GM18499 (cell line): Measurements from ENCODE around the gene PDLIM3.
"Not testable (repeated sequence)": the region's sequence is repeated elsewhere in the genome, so short reads cannot be mapped to it uniquely, and the experiment has no call there.

Experiments used
- ATAC-seq: cut with Tn5 transposase; IDR thresholded peaks from one replicate; pipeline ENCODE4 v1.9.1; 2021; ENCODE audit warnings: moderate number of reproducible peaks; ENCODE audit not compliant: insufficient read depth, unreplicated experiment

The PDLIM3 gene

GRCh38 chr4:185554365-185555126 is 19.2 kb upstream of the PDLIM3 start:
- ATAC-seq, result no peak

DNA sequence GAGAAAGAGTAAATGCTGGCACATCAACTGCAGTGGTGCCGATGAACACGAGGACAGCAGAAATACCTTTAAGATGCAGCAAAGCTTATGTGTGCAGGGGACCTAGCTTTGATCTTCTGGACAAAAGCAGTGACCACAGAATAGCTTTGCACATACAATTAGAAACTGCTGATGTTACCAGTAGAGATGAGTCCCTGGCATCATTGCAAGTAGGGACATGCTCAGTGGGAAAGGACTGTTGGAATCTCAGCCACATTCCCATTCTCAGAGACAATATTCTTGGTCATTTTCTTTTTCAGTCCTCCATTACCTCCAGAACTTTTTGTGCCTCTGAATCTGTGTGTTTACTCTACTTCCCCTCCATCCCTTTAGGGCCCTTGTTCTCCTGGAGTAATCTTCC is 16.9 kb upstream of the PDLIM3 start:
- ATAC-seq, result no peak

DNA sequence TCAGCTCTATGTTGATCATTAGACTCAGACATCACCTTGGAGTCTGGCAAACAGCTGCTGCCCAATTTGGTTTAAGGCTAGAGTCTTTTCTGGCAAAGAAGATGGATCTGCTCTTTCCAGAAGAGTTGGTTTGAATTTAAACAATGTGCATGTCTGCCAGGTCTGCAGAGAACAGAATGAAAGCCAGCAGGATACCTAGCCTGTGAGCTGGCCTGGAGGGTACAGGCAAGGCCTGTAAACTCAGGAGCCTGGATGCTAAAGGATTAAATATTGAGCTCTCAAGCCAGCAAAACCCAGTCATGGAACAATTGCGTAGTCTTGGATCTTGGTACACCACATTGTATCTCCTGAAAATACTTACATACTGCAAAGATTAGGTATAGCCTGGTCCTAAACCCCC is 15.6 kb upstream of the PDLIM3 start:
- ATAC-seq, result no peak

DNA sequence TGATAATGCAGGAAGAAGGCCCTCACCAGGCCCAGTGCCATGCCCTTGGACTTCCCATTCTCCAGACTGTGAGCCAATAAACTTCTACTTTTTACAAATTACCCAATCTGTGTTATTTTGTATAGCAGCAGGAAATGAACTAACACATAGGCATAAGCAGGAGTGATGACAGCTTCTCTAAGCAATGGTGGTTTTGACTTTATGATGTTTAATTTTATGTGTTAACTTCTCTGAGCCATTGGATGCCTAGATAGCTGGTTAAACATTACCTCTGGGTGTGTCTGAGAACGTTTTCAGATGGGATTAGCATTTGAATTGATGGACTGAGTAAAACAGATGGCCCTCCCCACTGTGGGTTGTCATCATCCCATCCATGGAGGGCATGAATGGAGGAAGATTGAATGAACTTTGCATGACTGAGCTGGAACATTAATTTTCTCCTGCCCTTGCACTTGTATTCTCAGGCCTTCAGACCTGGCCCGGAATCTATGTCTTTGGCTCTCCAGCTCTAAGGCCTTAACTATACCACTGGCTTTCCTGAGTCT is 13.9 kb upstream of the PDLIM3 start:
- no peak for ATAC-seq

DNA sequence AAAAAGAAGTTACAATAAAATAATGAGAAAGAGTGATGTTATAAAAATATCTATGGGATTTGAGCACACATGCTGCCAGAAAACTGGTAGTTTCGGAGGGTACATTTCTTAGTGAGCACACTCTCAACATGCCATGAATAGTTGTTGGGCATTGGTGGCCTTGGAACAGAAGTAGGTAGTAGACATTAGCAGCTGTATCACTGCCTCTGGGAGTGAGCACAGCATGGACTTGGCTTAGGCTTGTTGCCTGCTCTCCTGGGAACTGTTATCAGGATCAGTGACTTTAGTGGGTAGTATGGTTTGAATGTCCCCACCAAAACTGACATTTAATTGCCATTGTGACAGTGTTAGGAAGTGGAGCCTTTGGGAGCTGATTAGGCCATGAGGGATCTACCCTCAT is 13.3 kb upstream of the PDLIM3 start:
- ATAC-seq, result no peak

DNA sequence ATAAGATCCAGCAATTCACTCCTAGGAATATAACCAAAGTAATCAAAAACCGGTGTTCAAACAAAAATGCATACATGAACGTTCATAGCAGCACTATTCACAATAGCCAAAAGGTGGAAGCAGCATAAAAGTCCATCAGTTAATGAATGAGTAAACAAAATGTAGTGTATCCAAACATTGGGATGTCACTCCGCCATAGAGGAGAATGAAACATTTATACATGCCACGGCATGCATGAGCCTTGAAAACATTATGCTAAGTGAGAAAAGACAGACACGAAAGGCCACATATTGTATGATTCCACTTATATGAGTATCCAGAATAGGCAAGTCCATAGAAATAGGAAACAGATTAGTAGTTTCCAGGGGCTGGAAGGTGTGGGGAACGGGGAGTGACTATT is 11.0 kb upstream of the PDLIM3 start:
- ATAC-seq, result no peak

GRCh38 chr4:185542626-185543315 is 7.5 kb upstream of the PDLIM3 start:
- ATAC-seq, result no peak

- ATAC-seq, result no peak
These were observed 6.0 kb upstream of the PDLIM3 start for GRCh38 chr4:185541251-185541727.

DNA sequence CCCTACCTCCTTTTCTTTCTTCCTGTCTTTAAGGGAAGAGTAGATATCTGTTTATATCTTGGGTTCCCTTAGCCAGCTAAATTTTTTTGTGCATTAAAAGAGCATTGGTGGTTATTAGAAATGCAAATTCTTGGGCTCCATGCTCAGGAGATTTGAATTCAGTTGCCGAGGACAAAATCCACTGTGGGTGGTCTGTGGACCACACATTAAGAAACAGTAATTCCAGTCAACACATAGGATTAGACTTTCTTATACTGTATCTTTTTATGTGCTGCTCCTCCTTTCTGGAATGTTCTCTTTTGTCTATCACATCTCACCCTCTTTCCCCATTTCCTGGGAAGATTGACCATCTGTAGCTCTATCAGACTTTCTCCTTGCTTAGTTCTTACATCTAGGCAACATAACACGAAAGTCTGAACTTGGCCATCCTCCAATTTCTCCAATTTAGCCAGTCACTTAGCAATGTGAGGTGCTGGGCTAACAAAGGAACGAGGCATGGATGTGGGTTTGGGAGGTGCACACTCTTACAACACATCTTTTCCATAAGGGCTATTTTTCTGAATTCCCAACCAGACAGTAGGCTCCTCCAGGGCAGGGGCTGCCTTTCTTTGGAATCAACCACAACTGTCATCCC is 5.3 kb upstream of the PDLIM3 start:
- no peak for ATAC-seq

DNA sequence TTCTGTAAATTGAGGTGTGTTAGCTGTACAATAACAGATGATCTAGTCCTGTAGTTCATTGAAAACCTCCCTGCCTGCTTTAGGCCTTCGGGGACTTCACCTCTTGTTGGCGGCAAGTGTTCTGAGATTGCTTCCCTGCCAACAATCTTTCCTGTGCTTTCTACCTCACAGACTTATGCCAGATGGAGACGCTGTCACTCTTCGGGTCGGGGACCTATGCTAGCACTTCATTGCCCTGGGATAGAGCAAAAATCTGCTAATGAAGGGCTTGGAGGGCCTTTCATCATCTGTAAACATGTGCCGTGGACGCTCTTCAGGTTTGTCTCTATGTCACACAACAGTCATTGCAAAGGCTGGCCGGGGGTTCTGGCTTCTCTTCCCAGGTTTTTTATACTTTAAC is 4.7 kb upstream of the PDLIM3 start:
- no peak for ATAC-seq

DNA sequence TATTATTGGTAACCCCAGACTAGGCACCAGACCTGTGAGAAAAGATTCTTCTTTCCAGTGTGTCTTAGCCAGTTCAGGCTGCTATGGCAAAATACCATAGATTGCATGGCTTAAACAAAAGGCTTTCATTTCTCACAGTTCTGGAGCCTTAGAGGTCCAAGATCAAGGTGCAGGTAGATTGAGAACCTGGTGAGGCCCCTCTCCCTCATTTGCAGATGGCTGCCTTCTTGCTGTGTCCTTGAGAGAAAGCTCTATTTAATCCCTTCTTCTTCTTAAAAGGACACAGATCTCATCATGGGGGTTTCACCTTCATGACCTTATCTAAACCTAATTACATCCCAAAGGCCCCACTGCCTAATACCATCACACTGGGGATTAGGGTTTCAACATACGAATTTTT is 3.5 kb upstream of the PDLIM3 start:
- no peak for ATAC-seq

DNA sequence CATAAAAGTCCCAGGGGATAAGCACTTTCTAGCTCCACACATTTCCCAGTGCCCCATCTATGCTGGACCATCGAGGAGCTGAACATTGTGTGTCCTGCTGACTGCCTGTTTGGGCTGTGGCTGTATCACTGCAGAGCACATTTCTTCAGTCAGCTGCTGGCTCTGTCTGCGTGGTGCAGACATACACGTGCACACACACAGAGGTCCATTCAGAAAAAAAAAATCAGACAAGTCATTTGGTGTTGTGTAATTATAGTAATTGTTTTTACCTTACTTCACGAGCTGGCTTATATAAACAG is 1.1 kb upstream of the PDLIM3 start:
- ATAC-seq, result no peak

DNA sequence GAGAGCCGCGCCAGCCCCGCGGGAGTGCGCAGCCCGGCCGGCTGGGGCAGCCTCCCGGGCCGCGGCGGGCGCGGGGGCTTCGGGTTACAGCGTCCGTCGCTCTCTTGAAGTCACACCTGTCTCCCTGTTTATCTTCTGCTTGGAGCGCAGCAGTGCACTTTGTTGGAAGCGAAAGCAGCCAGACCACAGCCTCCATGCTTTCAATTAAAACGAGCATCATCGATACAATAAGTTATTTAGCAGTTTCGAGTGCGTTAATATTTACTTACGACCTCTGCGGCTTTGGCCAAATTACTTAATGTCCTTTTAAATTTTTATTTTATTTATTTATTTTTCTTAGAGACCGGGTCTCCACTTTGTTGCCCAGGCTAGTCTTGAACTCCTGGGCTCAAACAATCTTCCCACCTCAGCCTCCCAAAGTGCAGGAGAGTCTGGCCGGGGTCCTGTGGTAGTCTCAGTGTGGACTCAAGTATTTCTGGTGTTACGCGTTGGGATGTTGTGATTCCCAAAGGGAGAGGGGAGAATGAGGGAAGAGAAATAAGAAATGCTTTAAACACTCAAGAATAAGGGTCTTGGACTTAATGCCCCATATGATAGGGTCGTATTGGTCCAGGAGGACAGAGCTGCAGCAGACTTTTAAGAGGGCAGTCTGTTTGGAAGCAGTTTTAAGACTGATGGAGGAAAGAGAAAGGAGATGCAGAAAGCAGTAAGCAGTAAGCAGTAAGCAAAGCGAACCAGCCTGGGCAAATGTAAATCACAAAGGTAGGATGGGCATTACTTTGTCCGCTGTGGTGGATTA is 504 bp upstream of the PDLIM3 start:
- no peak for ATAC-seq

DNA sequence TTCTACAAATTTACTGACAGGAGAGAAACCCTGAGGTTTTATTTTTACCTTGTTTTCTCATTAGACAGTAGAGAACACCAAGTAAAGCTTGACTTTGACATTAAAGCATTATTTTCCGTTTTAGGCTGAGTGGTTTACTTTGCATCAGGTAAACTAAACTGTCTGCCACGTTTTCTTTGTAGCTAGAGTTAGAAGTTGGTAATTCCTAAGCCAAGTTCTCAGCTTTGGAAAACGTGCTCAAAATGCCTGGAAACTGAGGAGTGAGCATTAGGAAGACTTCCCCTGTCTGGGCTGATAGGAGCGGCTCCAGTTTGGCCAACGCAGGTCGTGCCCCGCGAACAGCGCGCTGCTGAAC is 819 bp downstream of the PDLIM3 start:
- ATAC-seq, result no peak

DNA sequence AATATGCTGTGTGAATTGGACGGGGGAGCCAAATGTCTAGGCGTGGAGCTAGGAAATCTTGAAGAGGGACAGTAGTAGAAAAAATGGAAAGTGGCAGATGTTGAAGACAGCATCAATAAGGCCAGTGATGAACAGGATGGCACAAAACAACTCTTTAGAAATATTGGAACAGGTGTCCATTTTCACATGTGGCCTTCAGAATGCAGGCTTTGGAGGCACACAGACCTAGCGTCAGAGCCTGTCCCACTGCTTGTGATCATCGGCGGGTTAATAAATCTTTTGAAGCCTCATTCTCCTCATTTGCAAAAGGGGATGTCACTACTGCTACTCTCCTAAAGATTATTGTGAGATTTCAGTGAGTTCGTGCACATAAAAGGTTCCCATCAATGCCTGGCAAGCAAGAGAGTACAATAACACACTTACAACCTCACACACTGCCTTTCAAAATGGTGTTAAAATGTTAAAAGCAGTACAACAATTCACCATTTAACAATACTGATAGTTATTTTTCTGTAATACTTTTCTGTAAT is 2.4 kb downstream of the PDLIM3 start:
- no peak for ATAC-seq

DNA sequence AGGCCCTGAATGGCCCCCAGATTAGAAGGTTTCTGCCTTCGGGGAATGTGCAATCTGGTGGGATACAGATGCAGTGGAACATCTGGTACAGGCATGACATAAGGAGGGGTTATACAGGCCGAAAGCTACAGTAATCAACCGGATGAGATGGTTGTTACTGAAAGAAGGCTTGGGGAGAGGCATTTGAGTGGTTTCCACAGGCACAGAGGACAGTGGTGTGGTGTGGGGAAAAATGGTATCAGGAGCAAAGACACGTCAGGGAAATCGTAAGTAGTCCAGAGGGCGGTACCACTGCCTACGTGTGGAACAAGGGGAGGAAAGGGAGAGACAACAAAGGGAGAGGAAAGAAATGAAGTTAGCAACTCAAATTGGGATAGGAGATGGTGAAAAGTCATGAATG is 3.0 kb downstream of the PDLIM3 start:
- ATAC-seq, result no peak

GRCh38 chr4:185531654-185532053 is 3.7 kb downstream of the PDLIM3 start:
- ATAC-seq, result not testable (repeated sequence)

DNA sequence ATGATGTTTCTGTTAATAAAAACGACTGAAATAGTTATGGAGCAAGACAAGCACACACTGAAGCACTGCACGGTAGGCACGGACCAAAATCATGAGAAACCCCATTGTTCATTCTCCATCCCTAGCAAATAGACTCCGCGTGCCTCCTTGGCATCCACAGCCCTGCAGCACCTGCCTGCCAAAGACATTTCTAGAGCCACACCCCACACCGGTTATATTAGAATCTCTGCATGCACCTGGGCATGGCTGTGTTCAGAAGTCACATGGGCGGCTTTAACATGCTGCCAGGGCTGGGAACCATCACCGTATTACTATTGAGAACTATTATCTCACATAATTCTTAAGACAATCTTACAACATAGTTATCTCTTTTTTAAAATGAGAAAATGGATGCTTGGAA is 5.9 kb downstream of the PDLIM3 start:
- ATAC-seq, result no peak

GRCh38 chr4:185524888-185525863 is 10.1 kb downstream of the PDLIM3 start:
- ATAC-seq, result no peak
